Adipocyte (in vitro differentiated cells): ENCODE measurements around the gene SMAD3.

Experiments used
- DNase-seq: peaks from one replicate; pipeline ENCODE4 v3.0.0-alpha.2; 2015; ENCODE audit warnings: low read depth
- H3K27me3 ChIP-seq: replicated peaks from 2 replicates; pipeline ENCODE4 v1.7.0; 2013; ENCODE audit warnings: mild to moderate bottlenecking, low read length, moderate library complexity; ENCODE audit not compliant: control insufficient read depth, insufficient read depth
- H3K36me3 ChIP-seq: 2 replicates; pipeline ENCODE4 v1.7.0; 2013; ENCODE audit warnings: low read length, mild to moderate bottlenecking, moderate library complexity; ENCODE audit not compliant: control insufficient read depth, insufficient read depth, severe bottlenecking
- H3K4me1 ChIP-seq: 2 replicates; pipeline ENCODE4 v1.7.0; 2013; ENCODE audit warnings: mild to moderate bottlenecking, low read length, moderate library complexity; ENCODE audit not compliant: control insufficient read depth, insufficient read depth
- H3K4me3 ChIP-seq: 2 replicates; pipeline ENCODE4 v1.7.0; 2013; ENCODE audit warnings: mild to moderate bottlenecking, low read length, moderate library complexity
- H3K9ac ChIP-seq: 2 replicates; pipeline ENCODE4 v1.7.0; 2013; ENCODE audit warnings: mild to moderate bottlenecking, low read length, moderate library complexity
- H3K9me3 ChIP-seq: 2 replicates; pipeline ENCODE4 v1.7.0; 2013; ENCODE audit warnings: mild to moderate bottlenecking, low read length, moderate library complexity; ENCODE audit not compliant: control insufficient read depth

SMAD3 gene

GRCh38 chr15:67103869-67104268 is 38.5 kb downstream of the SMAD3 start:
- no peak overlapping the region for H3K4me3 ChIP-seq
- no peaks in the 10 kb centered on the region for H3K9me3 ChIP-seq
- no peak overlapping the region for H3K9ac ChIP-seq
- H3K4me1 ChIP-seq: peaks cover 64% of the 10 kb centered on the region
- DNase-seq: no peak
- no peaks in the 10 kb centered on the region for H3K36me3 ChIP-seq
- H3K27me3 ChIP-seq: no peaks in the 10 kb centered on the region

- no peaks in the 10 kb centered on the region for H3K9me3 ChIP-seq
- no peaks in the 10 kb centered on the region for H3K27me3 ChIP-seq
- no peaks in the 10 kb centered on the region for H3K36me3 ChIP-seq
- no peak overlapping the region for H3K4me3 ChIP-seq
- H3K4me1 ChIP-seq: peaks cover 64% of the 10 kb centered on the region
- no peak for DNase-seq
- H3K9ac ChIP-seq: peak overlapping the region; percentile 14
Measured at GRCh38 chr15:67104510-67104909, 39.1 kb downstream of the SMAD3 start.

- peak; percentile 94 for DNase-seq
- Histone ChIP-seq H3K36me3 (no peaks in the 10 kb centered on the region), H3K9ac (peak overlapping the region; percentile 14), H3K9me3 (no peaks in the 10 kb centered on the region), H3K4me3 (no peak overlapping the region), H3K27me3 (no peaks in the 10 kb centered on the region), H3K4me1 (peaks cover 69% of the 10 kb centered on the region)
Measured at GRCh38 chr15:67105065-67105951, 39.9 kb downstream of the SMAD3 start.

GRCh38 chr15:67105991-67106763 is 40.8 kb downstream of the SMAD3 start:
- Histone ChIP-seq H3K27me3 (no peaks in the 10 kb centered on the region), H3K36me3 (no peaks in the 10 kb centered on the region), H3K4me1 (peaks cover 76% of the 10 kb centered on the region), H3K9ac (peak overlapping the region; percentile 13), H3K4me3 (no peak overlapping the region), H3K9me3 (peaks cover 3% of the 10 kb centered on the region)
- no peak for DNase-seq

- DNase-seq: no peak
- Histone ChIP-seq H3K9me3 (peaks cover 7% of the 10 kb centered on the region), H3K36me3 (no peaks in the 10 kb centered on the region), H3K4me1 (peaks cover 75% of the 10 kb centered on the region), H3K9ac (peak overlapping the region; percentile 13), H3K27me3 (no peaks in the 10 kb centered on the region), H3K4me3 (no peak overlapping the region)
Measured at GRCh38 chr15:67106764-67107013, 41.3 kb downstream of the SMAD3 start.

- Histone ChIP-seq H3K9ac (peak overlapping the region; percentile 17), H3K4me3 (no peak overlapping the region), H3K36me3 (no peaks in the 10 kb centered on the region), H3K27me3 (no peaks in the 10 kb centered on the region), H3K9me3 (peaks cover 7% of the 10 kb centered on the region), H3K4me1 (peaks cover 70% of the 10 kb centered on the region)
- peak; percentile 90 for DNase-seq
Measured at GRCh38 chr15:67107014-67107812, 41.8 kb downstream of the SMAD3 start.

GRCh38 chr15:67108122-67108961 is 42.9 kb downstream of the SMAD3 start:
- peaks cover 7% of the 10 kb centered on the region for H3K9me3 ChIP-seq
- no peaks in the 10 kb centered on the region for H3K36me3 ChIP-seq
- no peak overlapping the region for H3K4me3 ChIP-seq
- H3K9ac ChIP-seq: peak overlapping the region; percentile 3
- peaks cover 70% of the 10 kb centered on the region for H3K4me1 ChIP-seq
- DNase-seq: no peak
- H3K27me3 ChIP-seq: no peaks in the 10 kb centered on the region

GRCh38 chr15:67109141-67110034 is 44.0 kb downstream of the SMAD3 start:
- Histone ChIP-seq H3K27me3 (no peaks in the 10 kb centered on the region), H3K36me3 (no peaks in the 10 kb centered on the region), H3K4me3 (no peak overlapping the region), H3K9ac (peak overlapping the region; percentile 20), H3K4me1 (peaks cover 72% of the 10 kb centered on the region), H3K9me3 (peaks cover 7% of the 10 kb centered on the region)
- DNase-seq: no peak

- Histone ChIP-seq H3K9me3 (peaks cover 7% of the 10 kb centered on the region), H3K4me1 (peaks cover 70% of the 10 kb centered on the region)
Measured at GRCh38 chr15:67110361-67110781, 45.0 kb downstream of the SMAD3 start.

More at GRCh38 chr15:67110361-67110781, 45.0 kb downstream of the SMAD3 start:
- H3K27me3 ChIP-seq: no peaks in the 10 kb centered on the region
- DNase-seq: no peak
- H3K4me3 ChIP-seq: no peak overlapping the region
- peak overlapping the region; percentile 20 for H3K9ac ChIP-seq
- no peaks in the 10 kb centered on the region for H3K36me3 ChIP-seq
